CD4-positive, alpha-beta T cell treated with Interleukin-1 beta for 1 hour (primary cell): ENCODE results near the gene HDAC9.

Experiments
- DNase-seq, 2 donors: peaks; one replicate each; pipeline ENCODE4 v3.0.0-alpha.2; 2020 to 2022

HDAC9 gene

DNA sequence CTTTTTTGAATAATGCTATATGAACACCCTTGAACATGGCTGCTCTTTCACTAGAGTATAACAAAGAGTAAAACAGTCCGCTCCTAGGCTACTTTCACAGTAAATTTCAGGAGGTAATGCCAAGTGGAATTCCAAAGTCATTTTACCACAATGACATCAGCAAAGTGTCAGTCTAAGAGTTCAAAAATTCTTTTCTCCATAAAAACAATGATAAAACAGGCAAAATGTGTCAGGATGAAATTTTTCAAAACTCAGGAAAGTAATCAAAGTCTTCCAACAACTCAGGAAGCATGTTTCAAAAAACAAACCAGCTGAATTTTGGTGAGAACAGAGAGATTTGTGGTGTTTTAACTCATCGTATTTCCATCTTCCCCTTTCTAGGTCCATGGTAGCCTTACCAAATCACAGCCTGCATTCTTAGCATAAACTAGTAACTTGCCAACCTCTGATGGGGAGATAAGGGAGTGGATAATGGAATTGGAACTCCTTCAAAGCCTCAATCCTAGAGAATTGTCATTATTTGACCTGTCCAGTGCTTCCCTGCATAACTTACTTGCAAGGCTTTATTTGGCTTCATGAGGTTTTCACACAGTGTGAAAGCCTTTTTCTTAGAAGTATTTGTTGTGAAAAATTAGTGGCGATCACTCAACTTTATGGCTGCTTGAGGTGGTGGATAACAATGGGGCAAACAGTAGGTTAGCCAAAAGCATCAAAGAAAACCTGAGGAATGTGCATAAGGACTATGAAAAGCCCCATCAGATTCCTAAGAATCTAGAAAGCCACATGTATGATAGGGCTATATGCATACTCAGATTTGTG is 302.7 kb downstream of the HDAC9 start:
- DNase-seq: no peak

DNA sequence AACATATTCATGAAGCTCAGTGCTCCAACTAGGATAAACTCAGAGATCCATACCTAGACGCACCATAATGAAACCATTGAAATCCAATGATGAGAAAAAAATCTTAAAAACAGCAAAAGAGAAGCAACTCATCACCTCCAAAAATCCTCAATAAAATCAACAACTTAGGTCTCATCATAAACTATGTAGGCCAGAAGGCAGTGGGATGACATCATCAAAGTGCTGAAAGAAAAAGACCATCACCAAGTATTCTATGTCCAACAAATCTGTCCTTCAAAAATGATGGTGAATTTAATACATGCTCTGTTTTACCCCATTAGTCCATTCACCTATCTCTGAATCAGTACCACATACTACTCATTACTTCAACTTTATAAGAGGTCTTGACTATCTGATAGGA is 304.4 kb downstream of the HDAC9 start:
- DNase-seq: no peak

DNA sequence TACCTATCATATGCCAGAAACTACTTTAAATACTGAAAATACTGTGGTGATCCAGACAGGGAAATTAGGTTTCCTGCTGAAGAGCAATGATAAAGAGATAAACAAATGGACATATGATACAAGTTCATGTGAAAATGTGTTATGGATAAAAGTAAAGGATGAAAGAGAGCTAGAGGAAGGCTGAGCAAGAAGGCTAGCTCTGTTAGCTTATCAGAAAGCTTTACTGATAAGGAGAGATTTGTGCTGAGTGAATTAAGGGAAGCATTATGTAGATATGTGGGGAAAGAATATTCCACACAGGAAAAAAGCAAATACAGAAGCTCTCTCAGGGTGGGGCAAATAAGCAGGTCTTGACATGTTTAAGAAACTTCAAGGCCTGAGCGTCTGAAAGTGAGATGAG is 308.4 kb downstream of the HDAC9 start:
- DNase-seq: no peak

DNA sequence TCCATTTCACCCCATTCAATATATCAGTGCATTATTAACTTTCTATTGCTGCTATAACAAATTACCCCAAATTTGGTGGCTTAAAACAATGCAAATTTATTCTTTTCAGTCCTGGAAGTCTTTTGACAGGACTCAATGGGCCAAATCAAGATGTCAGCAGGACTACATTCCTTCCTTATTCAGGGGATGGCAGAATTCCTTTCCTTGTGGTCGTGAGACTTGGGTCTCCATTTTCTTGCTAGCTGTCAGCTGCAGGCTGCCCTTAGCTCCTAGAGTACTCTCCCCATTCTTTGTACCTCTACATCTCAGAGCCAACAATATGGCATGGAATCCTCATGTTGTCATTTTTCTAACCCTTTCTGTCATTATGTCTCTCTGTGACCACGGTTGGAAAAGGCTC is 310.6 kb downstream of the HDAC9 start:
- no peak for DNase-seq

DNA sequence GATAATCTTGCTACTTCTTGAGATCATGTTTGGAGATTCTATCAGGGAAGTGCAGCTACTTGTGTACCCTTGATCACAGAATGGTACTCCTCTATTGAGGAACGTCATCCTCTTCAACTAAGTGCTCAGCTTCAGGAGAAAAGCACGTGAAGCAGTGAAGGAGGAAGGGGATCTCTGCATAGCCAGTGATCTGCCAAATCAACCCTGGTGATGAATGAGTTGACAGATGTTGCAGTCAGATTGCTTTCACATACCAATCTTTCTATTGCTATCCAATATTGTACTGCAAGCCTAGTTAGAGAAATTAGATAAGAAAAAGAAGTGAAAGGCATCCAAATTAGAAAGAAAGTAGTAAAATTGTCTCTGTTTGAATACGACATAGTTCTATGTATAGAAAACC is 312.5 kb downstream of the HDAC9 start:
- no peak for DNase-seq

DNA sequence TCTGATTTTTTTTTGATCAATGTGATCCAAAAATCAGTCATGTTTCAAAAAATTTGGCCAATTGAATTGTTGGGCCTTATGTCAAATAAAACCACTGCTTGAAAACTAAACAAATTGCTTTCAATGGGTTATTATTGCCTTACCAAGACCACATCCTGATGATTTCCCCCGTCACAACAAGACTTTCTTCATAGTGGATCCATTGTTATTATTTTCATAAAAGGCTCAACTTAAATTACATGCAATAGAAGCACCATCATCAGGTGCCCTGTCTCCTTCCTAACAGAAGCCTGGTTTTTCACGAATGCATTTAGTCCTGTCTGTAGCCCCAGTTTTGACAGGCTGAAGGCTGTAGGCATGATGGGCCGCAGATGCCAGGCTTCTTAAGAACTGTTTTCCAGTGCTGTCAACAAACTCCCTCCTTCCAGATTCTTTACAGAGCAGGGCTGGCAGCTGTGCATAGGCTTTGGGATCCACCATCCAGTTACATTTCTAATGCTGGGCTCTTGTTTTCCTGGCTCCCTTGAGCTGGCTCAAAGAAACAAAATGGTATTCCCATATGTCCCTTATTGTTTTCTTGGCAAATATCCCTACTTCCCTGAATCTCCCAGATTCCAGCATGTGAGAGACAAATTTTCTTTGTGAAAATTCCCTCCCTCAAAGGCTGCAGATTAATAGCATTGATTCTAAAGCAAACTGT is 319.9 kb downstream of the HDAC9 start:
- DNase-seq: no peak

DNA sequence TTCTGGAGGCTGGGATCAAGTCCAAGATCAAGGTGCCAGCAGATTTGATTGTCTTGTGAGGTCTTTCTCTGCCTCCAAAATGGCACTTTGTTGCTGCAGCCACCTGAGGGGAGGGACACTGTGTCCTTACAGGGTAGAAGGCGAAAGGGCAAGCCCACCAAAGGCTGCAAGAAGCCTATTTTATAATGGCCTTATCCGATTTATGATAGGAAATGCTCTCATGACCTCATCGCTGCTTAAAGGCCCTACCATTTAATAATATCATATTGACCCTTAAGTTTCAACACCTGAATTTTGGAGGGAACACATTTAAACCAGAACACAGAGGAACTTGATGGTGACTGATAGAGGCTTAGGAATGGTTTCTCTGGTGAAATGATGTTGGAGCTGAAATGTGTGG is 325.4 kb downstream of the HDAC9 start:
- no peak for DNase-seq

DNA sequence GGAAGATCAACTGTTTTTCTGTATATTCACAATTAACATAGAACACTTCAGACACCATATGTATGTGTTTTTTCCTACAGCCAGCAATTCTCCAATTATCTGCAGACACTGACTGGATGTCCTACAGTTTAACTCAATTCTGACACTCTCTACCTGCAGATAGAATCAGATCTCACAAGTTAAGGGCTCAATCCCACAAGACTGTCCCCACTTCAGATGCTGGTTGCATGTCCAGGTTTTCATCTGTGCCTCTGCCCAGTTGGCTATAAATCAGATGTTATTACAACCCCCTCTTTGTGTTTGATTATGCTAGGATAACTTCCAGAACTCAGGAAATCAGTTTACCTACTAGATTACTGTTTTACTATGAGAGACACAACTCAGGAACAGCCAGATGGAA is 326.0 kb downstream of the HDAC9 start:
- DNase-seq: no peak

DNA sequence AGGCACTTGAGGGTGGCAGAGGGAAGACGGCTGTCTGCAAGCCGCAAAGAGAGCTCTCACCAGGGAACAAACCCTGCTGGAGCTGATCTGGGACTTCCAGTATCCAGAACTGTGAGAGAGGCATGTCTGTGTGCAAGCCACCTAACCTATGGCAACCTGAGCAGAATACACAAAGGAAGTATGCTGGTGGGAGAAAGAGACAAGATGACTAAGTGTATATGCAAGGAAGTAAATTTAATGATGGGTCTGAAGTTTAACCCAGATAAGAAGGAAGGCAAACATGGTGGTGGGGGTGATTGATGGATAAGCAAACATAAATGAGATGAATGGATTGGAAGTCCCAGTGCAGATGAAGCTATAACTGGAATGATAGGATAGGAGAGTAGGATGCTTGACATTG is 328.6 kb downstream of the HDAC9 start:
- no peak for DNase-seq

DNA sequence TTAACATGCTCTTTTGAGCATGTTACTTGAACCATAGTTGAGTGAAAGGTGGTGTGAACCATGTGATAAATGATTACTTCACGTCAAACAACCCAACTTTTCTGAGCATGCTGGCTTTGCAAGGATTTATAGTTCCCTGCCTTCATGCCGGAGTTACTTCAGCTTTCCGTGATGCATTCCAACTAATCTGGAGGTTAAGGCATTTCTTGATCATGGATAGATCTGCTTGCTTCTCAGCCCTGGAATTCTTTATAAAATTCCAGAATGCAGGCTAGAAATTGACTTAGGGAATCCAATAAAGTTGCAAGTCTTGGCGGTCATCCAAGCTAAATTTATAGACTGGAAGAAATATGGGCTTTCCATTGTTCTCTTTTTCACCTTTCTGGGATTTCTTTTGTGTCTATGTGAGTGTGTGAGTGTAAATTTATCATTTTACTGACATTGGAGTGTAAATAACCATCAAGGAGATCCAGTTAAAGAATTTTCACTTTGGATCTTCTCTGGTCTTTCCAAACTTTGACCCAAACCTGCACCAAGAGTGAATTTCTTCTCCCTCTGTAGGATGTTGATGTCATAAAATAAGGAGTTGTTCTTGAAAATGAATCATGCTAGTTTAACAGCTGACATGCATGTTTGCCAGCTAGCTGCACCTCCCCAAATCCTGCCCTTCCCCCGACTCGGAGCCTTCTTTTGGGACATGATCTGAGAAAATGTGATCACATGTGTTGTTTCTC is 332.9 kb downstream of the HDAC9 start:
- DNase-seq: no peak

DNA sequence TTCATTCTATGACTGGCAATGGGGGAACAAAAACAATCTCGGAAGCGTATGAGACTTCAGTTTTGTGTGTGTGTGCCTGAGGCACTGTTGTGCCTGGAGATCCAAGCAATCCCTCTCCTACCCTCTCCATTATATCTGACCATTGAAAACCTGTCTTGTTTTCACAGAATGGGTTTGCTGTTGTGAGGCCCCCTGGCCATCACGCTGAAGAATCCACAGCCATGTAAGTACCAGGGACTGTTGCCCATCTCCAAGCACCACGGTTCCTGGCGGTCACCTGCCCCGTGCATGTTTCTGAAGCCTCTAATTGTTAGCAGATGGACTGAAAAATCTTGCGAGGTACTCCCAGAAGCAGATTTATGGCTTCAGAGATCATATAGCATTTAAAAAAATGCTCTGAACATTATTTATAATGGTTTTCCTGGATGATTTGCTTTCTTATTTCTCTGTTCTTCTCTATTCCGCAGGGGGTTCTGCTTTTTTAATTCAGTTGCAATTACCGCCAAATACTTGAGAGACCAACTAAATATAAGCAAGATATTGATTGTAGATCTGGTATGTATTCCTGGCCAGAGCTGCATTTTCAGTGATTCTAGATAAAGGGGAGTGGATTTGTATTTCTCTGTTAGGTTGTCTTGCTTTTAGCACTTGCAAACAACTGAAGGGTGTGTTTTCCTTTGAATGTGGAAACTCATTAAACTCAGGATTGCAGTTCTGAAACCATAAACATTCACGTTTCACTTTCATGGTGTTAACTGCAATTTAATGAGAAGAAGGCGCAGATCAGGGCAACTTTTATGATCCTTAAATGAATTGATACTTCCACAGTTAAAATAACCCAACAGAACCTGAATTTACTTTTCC is 333.7 kb downstream of the HDAC9 start:
- DNase-seq: no peak

DNA sequence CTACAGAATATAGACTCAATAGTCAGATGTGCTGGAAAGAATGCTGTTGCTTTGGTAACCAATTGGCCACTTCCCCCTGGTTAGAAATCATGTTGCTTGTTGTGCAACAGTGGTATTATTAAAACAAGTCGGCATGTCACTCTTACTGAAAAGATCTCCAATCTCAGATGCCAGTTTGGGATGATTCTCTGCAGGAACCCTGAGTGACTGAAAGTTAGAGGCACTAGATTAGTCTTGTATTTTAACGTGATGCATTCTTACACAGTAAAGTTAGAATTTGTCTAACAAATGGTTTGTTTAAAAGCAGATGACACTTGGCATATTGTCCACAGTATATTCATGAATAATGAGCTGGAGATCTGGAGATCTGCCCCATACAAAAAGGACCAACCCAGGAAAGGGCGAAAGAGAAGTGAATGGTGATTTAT is 334.3 kb downstream of the HDAC9 start:
- no peak for DNase-seq

DNA sequence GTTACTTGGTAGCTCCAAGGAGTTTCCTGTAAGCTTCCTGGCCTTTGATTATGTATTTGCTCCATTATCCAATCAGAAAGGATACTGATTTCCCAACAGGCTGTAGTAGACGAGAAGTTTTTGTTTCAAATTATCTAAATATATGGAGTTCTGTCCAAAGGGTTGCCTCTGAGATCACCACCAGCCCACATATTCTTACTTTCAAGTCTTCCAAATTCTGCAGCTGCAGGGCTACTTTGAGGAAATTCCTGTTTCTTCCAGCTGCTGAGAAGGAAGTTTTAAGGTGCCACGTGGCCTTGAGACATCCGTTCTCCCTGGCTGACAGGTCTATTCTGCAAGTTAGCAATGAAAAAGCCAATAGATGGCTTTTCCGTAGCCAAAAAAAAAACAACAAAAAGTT is 335.9 kb downstream of the HDAC9 start:
- no peak for DNase-seq

DNA sequence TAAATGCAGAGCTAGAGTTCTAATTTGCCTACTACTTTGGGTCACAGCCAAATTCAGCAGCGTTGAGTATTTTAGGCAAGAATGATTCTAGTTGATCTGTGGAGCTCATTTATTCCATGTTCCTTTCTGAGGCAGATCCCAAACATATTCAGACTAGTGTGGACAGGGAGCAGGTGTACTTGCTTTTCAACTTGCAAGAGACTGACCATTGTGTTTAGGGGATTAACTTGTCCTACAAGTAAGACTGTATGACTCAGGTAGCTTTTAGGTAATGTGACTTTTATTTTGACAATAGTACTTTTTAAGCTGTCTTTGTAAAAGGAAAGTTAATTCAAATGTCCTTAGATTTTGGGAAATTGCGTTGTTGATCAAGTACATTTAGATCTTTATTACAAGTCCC is 336.4 kb downstream of the HDAC9 start:
- DNase-seq: no peak

DNA sequence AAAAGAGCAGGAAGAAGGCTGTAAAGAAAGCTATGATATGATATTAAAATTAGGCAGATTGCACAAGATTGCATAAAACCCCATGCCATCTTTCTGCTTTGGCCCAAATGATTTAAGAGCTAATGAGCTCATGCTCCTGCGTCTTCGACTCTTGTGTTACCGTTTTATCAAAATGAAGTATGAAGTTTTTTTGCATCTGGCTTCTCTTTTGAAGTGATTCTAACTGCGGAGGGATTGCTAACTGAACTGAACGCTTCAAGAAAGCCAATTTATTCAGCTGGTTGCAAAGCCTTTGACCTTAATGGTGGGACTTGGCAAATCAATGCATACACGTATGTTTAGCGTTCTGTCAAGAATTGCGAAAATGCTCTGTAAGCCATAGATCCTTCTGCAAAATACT is 339.0 kb downstream of the HDAC9 start:
- no peak for DNase-seq

DNA sequence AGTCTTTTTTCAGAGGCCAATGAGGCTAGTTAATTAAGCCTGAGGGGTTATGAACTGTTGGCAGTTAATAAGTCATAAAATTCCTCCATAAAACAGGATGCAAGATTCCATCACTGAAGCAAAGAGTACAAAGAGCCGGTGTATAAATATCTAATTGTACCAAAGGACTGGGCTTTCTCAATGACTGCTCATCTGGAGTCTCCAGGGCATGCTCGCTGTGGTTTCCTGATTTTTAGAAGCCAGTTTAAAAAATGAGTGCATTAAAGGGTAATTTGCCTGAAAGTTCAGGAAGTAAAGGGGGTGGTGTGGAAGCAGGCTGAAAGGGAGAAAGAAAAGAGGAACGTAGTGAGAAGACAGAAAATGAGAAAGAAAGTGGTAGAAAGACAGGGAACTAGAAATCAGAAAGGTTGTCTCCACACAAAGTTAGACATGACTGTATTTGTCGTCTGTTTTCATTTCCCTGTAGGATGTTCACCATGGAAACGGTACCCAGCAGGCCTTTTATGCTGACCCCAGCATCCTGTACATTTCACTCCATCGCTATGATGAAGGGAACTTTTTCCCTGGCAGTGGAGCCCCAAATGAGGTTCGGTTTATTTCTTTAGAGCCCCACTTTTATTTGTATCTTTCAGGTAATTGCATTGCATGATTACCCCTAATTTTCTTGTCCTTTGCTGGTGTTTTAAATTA is 339.6 kb downstream of the HDAC9 start:
- DNase-seq: no peak

DNA sequence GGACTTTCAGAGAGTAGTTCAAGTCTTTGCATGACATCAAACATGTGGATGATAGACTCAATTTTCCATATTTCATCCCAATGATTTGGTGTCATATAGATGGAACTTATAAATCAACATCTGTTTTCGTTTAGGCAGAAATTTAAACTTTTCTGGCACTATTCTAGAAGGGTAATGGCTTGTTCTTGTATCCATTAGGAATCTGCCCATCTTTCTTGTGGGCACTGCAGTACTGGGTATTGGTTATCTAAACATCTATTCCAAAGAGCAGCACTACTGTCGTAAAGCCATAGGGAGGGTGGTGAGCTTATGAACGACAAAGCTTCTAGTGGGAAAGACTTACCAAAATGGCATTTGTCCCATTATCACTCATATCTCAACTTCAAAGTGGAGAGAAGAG is 348.4 kb downstream of the HDAC9 start:
- DNase-seq: no peak

DNA sequence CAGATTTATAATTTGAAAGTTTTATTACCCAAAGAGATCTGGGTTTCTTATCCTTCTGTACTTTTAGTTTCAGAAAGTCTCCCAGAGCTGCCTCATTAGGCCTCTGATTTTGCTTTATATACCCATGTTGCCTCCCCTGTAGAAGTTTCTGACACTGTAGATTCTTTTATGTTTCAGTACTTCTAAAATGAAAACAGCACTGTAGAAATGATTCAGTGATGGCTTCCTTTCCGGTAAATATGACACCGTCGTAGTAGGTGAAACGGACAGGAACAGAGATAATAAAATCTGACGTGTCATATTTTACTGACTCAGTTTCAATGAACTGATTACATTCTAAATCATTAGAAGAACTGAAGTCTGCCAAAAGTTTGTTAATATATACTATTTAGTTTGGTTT is 349.2 kb downstream of the HDAC9 start:
- DNase-seq: no peak

DNA sequence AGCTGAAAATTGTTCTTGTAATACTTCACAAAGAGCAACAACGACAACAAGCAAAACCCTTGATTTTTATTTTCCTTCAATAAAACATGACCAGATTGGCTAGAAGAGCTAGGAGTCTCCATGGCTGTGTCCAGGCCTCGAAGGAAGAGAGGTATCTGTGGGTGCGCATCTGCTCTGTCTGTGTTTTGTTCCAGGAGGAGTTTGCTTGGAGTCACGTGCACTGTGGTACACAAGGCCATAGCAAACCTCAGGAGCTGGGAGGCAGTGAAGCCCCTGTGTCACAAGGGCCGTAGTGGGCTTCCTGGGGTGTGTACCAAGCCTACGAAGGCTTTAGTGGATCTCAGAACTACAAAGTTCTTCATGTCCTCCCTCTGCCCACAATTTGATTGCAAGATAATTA is 350.2 kb downstream of the HDAC9 start:
- DNase-seq: no peak

DNA sequence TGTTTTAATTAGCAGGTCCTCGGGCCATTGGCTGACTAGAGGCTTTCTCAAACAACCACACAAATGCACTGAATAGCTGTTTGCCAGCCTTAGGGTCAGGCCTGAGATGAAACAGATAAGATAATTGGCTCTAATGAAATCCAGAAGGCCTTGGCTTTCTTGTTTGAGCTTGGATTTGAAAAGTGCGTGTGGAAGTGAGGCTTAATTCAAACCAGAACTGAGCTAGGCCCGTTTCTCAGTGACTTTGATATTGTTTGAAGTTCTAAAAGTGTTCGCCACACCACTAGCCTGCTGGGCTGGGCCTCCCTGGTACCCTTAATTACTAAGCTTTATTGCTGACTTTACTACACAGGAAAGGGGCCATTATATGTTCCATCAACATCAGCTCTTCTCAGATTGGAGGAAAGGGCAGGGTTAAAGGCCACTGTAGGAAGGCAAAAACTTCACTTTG is 351.2 kb downstream of the HDAC9 start:
- no peak for DNase-seq

DNA sequence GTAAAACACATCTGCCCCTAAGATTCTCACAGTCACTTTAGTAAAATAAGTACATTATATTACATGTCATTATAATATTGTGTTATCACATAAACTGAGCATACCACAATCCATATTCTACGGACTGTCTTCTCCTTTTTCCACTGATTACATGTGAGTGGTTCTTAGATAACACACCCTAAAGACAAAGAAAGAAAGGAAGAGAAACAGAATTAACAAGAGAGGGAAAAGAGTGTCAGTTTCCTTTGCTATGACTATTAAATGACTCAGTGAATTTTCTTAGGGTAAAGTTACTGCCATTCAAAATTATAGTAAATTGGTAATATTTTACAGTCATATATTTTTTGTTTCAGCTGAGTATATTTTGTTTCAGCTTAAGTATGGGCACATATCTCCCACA is 353.6 kb downstream of the HDAC9 start:
- no peak for DNase-seq

DNA sequence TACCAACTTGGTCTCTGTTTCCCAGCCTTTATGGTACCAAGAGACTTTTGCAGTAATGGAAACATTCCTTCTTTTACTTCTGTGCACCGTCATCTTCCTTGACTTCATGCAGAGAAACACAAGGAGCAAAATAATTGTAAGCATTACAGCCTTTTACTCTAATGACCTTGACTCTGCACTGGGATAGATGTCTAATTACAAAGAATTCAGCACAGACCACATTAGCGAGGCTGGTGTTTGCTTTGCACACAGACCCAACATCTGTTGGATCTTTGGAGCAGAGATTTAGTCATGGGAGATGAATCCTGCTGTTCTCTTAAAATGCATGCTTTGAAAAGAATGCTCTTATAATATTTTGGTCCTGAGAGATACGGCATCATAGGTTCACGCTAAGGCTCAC is 360.2 kb downstream of the HDAC9 start:
- no peak for DNase-seq
